K562 (cell line): Measurements from ENCODE around the gene RNFT2. TPM values are rescaled to one million over a fixed set of nuclear protein-coding genes. Genes with fewer than 3 reads are reported as not detected.

Source experiments
- CLOCK ChIP-seq: fragments of 250-450 bp; sonication (Bioruptor Pico); IDR thresholded peaks from 2 replicates; pipeline ENCODE4 v1.4.0; 2020; ENCODE audit warnings: mild to moderate bottlenecking, moderate library complexity, borderline replicate concordance
- DPF2 ChIP-seq: fragments of 450-650 bp; IDR thresholded peaks from 2 replicates; pipeline ENCODE4 v1.6.1; 2016
- FOXJ3 ChIP-seq: sonication (generic); formaldehyde crosslinking; IDR thresholded peaks from 2 replicates; pipeline ENCODE4 v1.4.0; 2020; ENCODE audit warnings: mild to moderate bottlenecking, missing genetic modification reagents
- HBP1 ChIP-seq: fragments of 450-650 bp; formaldehyde crosslinking; IDR thresholded peaks from 2 replicates; pipeline ENCODE4 v1.4.0; 2022; ENCODE audit warnings: missing genetic modification characterization
- KAT2B ChIP-seq: IDR thresholded peaks from one replicate; pipeline ENCODE4 v1.6.1; 2012; ENCODE audit warnings: low read depth, mild to moderate bottlenecking, control low read depth, inconsistent platforms, low read length, moderate library complexity
- KAT7 ChIP-seq: sonication (generic); formaldehyde crosslinking; IDR thresholded peaks from 2 replicates; pipeline ENCODE4 v1.8.0; 2022; ENCODE audit warnings: missing genetic modification reagents, mild to moderate bottlenecking, borderline replicate concordance
- MLX ChIP-seq, 2 experiments: fragments of 450-650 bp in 1 of 2; sonication (generic) in 1 of 2; formaldehyde crosslinking; conservative IDR thresholded peaks; 2 replicates each; pipeline versions ENCODE4 v1.4.0 to v1.8.1; 2020 to 2022; ENCODE audit warnings: mild to moderate bottlenecking in 1 of 2, missing genetic modification reagents in 1 of 2
- NBN ChIP-seq: fragments of 450-650 bp; IDR thresholded peaks from 2 replicates; pipeline ENCODE4 v1.6.1; 2016; ENCODE audit warnings: low read depth, mild to moderate bottlenecking
- NFIX ChIP-seq: fragments of 250-450 bp; sonication (Bioruptor Pico); IDR thresholded peaks from 2 replicates; pipeline ENCODE4 v1.4.0; 2020; ENCODE audit warnings: low read depth, mild to moderate bottlenecking, moderate library complexity
- PHF20 ChIP-seq: fragments of 450-650 bp; IDR thresholded peaks from 2 replicates; pipeline ENCODE4 v1.6.1; 2018; ENCODE audit not compliant: partially characterized antibody
- PRMT5 ChIP-seq: sonication (generic); formaldehyde crosslinking; IDR thresholded peaks from 2 replicates; pipeline ENCODE4 v1.5.0; 2020; ENCODE audit warnings: missing genetic modification reagents
- TRIM25 ChIP-seq: fragments of 450-650 bp; IDR thresholded peaks from 2 replicates; pipeline ENCODE4 v1.7.0; 2016; ENCODE audit warnings: borderline replicate concordance
- UBTF ChIP-seq, 2 experiments: IDR thresholded peaks; 2 replicates each; pipeline ENCODE4 v1.6.1; 2012; ENCODE audit warnings: improper control_type of control experiment in 2 of 2, low read depth in 2 of 2, low read length in 2 of 2, borderline replicate concordance in 1 of 2
- ZNF133 ChIP-seq: fragments of 250-450 bp; sonication (Bioruptor Pico); IDR thresholded peaks from 2 replicates; pipeline ENCODE4 v1.4.0; 2020; ENCODE audit warnings: mild to moderate bottlenecking
- ZNF134 ChIP-seq: fragments of 250-450 bp; sonication (Bioruptor Pico); conservative IDR thresholded peaks from 2 replicates; pipeline ENCODE4 v1.4.0; 2020
- ZNF143 ChIP-seq: sonication (generic); formaldehyde crosslinking; IDR thresholded peaks from 2 replicates; pipeline ENCODE4 v1.9.0; 2022; ENCODE audit warnings: mild to moderate bottlenecking, missing genetic modification reagents
- ZNF280A ChIP-seq: fragments of 450-650 bp; IDR thresholded peaks from 2 replicates; pipeline ENCODE4 v1.6.1; 2018; ENCODE audit warnings: mild to moderate bottlenecking, low read depth; ENCODE audit not compliant: partially characterized antibody
- polyA plus RNA-seq, 8 experiments: library from polyadenylated mRNA; depleted of rRNA in 4 of 8; stranded (reverse) in 5 of 8; unstranded in 3 of 8; fragments of >200 nt; fragmentation: Nextera tagmentation in 2 of 8; fragmentation: Illumina TruSeq in 1 of 8; extraction: Ambion mirVana in 2 of 8; extraction: Trizol in 1 of 8; gene quantifications; 2 replicates each; pipeline versions ENCODE4 v1.2.1 to v1.2.3, GENCODE V29; 2011 to 2014; ENCODE audit warnings: inconsistent platforms in 1 of 8, missing spikeins in 1 of 8
- total RNA-seq, 7 experiments: library from RNA; depleted of rRNA in 6 of 7; stranded (reverse); fragments of >200 nt in 6 of 7; fragmentation: Illumina TruSeq in 2 of 7; extraction: Trizol in 2 of 7; gene quantifications; 2 replicates each; pipeline versions ENCODE4 v1.2.1 to v1.2.3, GENCODE V29; 2011 to 2021; ENCODE audit warnings: low replicate concordance in 1 of 7

The RNFT2 gene
- total and polyA plus RNA-seq, 9 of the 15 experiments (the other 6 are each of a cell fraction or from before 2014, with no cell fraction given) = 3.6 to 26.3 (median 9.5) TPM

- 0 out of 4 replicates have a peak, but pooled peaks of 1 of the 2 experiments have one; percentile 10 for TF ChIP-seq UBTF (IDR thresholded peaks at IDR 0.05; ENCODE audit: borderline replicate concordance in 1 of 2, low read depth in 2 of 2, low read length in 2 of 2)
- no peak for TF ChIP-seq MLX (CRISPR knock-in tag; conservative IDR thresholded peaks at IDR 0.05)
- TF ChIP-seq NFIX (CRISPR knock-in tag) = no peak
- no peak for TF ChIP-seq ZNF280A
- no peak for TF ChIP-seq TRIM25
- no peak for TF ChIP-seq FOXJ3
- TF ChIP-seq KAT2B = no peak
- TF ChIP-seq PRMT5 (CRISPR knock-in tag) = no peak
- no peak for TF ChIP-seq HBP1 (CRISPR knock-in tag)
- no peak for TF ChIP-seq CLOCK (CRISPR knock-in tag)
- no peak for TF ChIP-seq ZNF133
- no peak for TF ChIP-seq PHF20
- TF ChIP-seq DPF2 = no peak
- no peak for TF ChIP-seq ZNF134 (CRISPR knock-in tag)
- no peak for TF ChIP-seq KAT7 (CRISPR knock-in tag)
- no peak for TF ChIP-seq NBN
- TF ChIP-seq ZNF143 (CRISPR knock-in tag) = no peak
Measured at GRCh38 chr12:116881325-116881876, 143.3 kb downstream of the RNFT2 start, which contains the start of gene HRK (continued).
